Parathyroid adenoma (tissue), 2 donors: Measurements from ENCODE around the gene COMMD4.
"Not testable (repeated sequence)": the region's sequence is repeated elsewhere in the genome, so short reads cannot be mapped to it uniquely, and the experiment has no call there.

Experiments used
- H2AFZ ChIP-seq: fragments of 300-600 bp; sonication (generic); one replicate; pipeline ENCODE4 v1.7.0; 2017; ENCODE audit warnings: antibody characterized with exemption, mild to moderate bottlenecking
- H3K27ac ChIP-seq: fragments of 300-600 bp; sonication (generic); one replicate; pipeline ENCODE4 v1.7.0; 2017
- H3K27me3 ChIP-seq: fragments of 300-600 bp; sonication (generic); one replicate; pipeline ENCODE4 v1.7.0; 2017; ENCODE audit warnings: low read length; ENCODE audit not compliant: control insufficient read depth, insufficient read depth
- H3K36me3 ChIP-seq: fragments of 300-600 bp; sonication (generic); one replicate; pipeline ENCODE4 v1.7.0; 2017; ENCODE audit warnings: low read length; ENCODE audit not compliant: control insufficient read depth, insufficient read depth
- H3K4me1 ChIP-seq: fragments of 300-600 bp; sonication (generic); one replicate; pipeline ENCODE4 v1.7.0; 2017; ENCODE audit warnings: control low read depth
- H3K4me2 ChIP-seq: fragments of 300-600 bp; sonication (generic); one replicate; pipeline ENCODE4 v1.7.0; 2017; ENCODE audit warnings: low read length
- H3K4me3 ChIP-seq: fragments of 300-600 bp; sonication (generic); one replicate; pipeline ENCODE4 v1.7.0; 2017; ENCODE audit warnings: low read depth, low read length
- H3K79me2 ChIP-seq: fragments of 300-600 bp; sonication (generic); one replicate; pipeline ENCODE4 v1.7.0; 2017; ENCODE audit warnings: control low read depth
- H3K9ac ChIP-seq: fragments of 300-600 bp; sonication (generic); one replicate; pipeline ENCODE4 v1.7.0; 2017; ENCODE audit warnings: mild to moderate bottlenecking
- H3K9me3 ChIP-seq: fragments of 300-600 bp; sonication (generic); one replicate; pipeline ENCODE4 v1.7.0; 2017; ENCODE audit warnings: low read length; ENCODE audit not compliant: control insufficient read depth
- TF ChIP-seq, protein P1 (sequence below): fragments of 300-600 bp; sonication (generic); IDR thresholded peaks from one replicate; pipeline ENCODE4 v1.7.0; 2017; ENCODE audit warnings: antibody characterized with exemption, mild to moderate bottlenecking
- donor health status: primary hyperparathyroidism.

Gene COMMD4

DNA sequence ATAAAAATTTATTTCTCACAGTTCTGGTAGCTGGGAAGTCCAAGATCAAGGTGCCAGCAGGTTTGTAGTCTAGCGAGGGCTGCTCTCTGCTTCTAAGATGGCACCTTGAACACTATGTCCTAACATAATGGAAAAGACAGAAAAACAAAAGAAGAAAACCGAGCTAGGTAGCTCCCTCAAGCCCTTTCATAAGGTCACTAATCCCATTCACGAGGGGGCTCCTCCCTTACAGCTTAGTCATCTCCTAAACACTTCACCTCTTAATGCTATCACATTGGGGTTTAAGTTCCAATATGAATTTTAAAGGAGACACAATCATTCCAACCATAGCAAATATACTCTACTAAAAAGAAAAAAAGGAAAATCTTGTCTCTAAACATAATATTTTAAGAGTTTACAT, 29.7 kb upstream of the COMMD4 start:
- Histone ChIP-seq H3K4me2 (no peak overlapping the region), H3K27me3 (no peaks in the 10 kb centered on the region), H3K4me3 (no peak overlapping the region), H3K4me1 (peaks cover 3% of the 10 kb centered on the region), H3K9ac (no peak overlapping the region), H3K27ac (no peak overlapping the region), H3K79me2 (no peaks in the 10 kb centered on the region), H3K9me3 (no peaks in the 10 kb centered on the region), H3K36me3 (no peaks in the 10 kb centered on the region), H2AFZ (no peak overlapping the region)
- TF ChIP-seq, protein P1, sequence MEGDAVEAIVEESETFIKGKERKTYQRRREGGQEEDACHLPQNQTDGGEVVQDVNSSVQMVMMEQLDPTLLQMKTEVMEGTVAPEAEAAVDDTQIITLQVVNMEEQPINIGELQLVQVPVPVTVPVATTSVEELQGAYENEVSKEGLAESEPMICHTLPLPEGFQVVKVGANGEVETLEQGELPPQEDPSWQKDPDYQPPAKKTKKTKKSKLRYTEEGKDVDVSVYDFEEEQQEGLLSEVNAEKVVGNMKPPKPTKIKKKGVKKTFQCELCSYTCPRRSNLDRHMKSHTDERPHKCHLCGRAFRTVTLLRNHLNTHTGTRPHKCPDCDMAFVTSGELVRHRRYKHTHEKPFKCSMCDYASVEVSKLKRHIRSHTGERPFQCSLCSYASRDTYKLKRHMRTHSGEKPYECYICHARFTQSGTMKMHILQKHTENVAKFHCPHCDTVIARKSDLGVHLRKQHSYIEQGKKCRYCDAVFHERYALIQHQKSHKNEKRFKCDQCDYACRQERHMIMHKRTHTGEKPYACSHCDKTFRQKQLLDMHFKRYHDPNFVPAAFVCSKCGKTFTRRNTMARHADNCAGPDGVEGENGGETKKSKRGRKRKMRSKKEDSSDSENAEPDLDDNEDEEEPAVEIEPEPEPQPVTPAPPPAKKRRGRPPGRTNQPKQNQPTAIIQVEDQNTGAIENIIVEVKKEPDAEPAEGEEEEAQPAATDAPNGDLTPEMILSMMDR = no peak

DNA sequence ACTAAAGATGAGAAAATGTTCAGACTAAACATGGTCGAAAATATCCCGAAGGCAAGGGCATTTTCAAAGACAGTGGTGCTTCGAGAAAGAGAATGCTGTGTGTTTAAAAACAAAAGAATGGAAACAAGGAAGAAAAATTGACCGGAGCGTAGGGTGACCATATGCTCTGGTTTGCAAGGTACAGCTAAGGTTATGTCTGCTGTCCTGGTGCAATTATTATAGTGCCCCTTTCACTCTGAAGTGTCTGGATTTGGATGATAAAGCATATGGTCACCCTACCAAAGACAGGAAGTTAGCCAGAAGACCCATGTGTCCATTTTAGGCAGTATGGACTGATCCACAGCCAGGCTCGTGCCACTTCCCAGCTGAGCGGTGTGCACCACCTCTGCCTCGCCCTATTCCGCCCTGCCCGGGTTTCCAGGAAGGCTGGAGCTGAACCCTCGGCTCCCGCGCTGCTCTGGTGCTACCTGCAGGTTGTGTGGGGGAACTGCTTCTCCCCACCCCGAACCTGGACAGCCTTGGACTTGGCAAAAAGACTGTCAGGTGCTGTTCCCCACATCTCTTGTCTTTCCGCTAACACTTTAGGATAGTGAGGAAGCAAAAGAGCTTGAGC, 28.0 kb upstream of the COMMD4 start:
- TF ChIP-seq, protein P1 = peak; percentile 38
- H3K27me3 ChIP-seq = no peaks in the 10 kb centered on the region
- no peak overlapping the region for H2AFZ ChIP-seq
- H3K9me3 ChIP-seq = no peaks in the 10 kb centered on the region
- no peak overlapping the region for H3K27ac ChIP-seq
- H3K9ac ChIP-seq = no peak overlapping the region
- peaks cover 3% of the 10 kb centered on the region for H3K4me1 ChIP-seq
- no peaks in the 10 kb centered on the region for H3K79me2 ChIP-seq
- H3K36me3 ChIP-seq = no peaks in the 10 kb centered on the region
- H3K4me2 ChIP-seq = peak overlapping the region; percentile 42
- H3K4me3 ChIP-seq = no peak overlapping the region

DNA sequence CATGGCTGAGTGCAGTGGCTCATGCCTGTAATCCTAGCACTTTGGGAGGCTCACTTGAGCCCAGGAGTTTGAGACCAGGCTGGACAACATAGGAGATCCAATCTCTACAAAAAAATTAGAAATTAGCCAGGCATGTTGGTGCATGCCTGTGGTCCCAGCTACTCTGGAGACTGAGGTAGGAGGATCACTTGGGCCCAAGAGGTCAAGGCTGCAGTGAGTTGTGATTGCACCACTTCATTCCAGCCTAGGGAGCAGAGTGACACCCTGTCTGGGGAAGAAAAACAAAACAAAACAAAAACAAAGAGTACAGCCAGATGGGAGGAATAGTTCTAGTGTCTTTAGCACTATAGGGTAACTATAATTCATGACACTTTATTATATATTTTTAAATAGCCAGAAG, 26.2 kb upstream of the COMMD4 start:
- TF ChIP-seq, protein P1 = no peak
- Histone ChIP-seq H3K4me1 (peaks cover 2% of the 10 kb centered on the region), H3K36me3 (no peaks in the 10 kb centered on the region), H3K9me3 (no peaks in the 10 kb centered on the region), H3K27me3 (no peaks in the 10 kb centered on the region), H3K79me2 (no peaks in the 10 kb centered on the region), H3K27ac (no peak overlapping the region), H2AFZ (no peak overlapping the region), H3K9ac (no peak overlapping the region), H3K4me3 (no peak overlapping the region), H3K4me2 (no peak overlapping the region)

DNA sequence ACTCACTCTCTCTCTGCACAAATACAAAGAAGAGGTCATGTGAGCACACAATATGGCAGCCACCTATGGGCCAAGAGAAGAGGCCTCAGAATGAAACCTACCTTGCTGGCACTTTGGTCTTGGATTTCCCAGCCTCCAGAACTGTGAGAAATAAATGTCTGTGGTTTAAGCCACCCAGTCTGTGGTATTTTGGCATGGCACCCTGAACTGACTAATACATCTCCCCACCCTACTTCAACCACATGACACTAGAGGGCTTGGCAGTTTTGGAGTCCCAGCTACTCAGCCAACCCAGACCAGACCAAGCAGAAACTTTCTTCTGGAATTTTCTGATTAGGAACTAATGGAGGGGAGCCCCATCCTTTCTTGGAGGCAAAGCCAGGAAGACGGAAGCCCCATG, 23.3 kb upstream of the COMMD4 start:
- not testable (repeated sequence) for H3K36me3 ChIP-seq, H3K4me1 ChIP-seq, H3K9ac ChIP-seq, H3K27ac ChIP-seq, H3K4me2 ChIP-seq, H2AFZ ChIP-seq, H3K9me3 ChIP-seq, H3K4me3 ChIP-seq, H3K79me2 ChIP-seq, H3K27me3 ChIP-seq

DNA sequence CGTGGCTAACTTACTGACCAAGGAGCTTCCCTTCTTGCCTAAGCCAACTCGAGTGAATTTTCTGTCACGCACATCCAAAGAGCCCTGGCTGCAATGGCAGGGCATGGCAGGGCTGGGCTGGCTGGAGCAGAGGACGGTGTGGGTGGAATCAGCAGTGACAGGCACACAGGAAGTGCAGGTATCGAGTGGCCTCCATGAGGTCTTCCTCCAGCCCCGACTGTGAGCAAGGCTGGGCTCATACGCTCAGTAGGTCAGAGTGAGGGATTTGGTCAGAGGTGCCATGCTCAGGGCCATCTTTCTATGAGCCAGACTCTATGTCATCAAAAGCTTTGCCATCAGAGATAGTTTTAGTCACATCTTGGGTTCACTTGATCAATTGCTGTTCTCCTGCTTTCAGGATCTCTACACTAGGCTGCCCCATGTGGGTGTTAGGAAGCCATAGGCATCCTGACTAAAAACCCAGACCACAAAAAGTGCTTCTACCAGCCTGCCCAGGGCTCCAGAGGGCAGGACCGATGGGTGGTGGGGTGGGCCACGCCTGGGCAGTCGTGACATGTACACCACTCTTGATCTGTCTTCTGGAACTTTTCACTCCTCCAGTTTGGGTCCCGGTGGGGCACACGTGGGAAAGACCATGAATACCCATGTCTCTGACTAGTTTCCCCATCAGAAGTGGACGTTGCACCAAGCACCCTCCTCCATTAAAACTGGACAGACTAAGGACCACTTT, 22.6 kb upstream of the COMMD4 start:
- Histone ChIP-seq H3K27me3 (no peaks in the 10 kb centered on the region), H3K9me3 (no peaks in the 10 kb centered on the region), H3K36me3 (no peaks in the 10 kb centered on the region), H3K9ac (no peak overlapping the region), H3K4me3 (no peak overlapping the region), H3K4me2 (no peak overlapping the region), H3K27ac (no peak overlapping the region), H2AFZ (no peak overlapping the region), H3K79me2 (no peaks in the 10 kb centered on the region), H3K4me1 (no peaks in the 10 kb centered on the region)
- TF ChIP-seq, protein P1 = no peak
